GM19238 (cell line): Measurements from ENCODE around the gene HOXA3.

Experiments used
- DNase-seq: peaks from one replicate; pipeline ENCODE4 v3.0.0; 2011; ENCODE audit warnings: low spot score; ENCODE audit not compliant: insufficient read length

The HOXA3 gene

DNA sequence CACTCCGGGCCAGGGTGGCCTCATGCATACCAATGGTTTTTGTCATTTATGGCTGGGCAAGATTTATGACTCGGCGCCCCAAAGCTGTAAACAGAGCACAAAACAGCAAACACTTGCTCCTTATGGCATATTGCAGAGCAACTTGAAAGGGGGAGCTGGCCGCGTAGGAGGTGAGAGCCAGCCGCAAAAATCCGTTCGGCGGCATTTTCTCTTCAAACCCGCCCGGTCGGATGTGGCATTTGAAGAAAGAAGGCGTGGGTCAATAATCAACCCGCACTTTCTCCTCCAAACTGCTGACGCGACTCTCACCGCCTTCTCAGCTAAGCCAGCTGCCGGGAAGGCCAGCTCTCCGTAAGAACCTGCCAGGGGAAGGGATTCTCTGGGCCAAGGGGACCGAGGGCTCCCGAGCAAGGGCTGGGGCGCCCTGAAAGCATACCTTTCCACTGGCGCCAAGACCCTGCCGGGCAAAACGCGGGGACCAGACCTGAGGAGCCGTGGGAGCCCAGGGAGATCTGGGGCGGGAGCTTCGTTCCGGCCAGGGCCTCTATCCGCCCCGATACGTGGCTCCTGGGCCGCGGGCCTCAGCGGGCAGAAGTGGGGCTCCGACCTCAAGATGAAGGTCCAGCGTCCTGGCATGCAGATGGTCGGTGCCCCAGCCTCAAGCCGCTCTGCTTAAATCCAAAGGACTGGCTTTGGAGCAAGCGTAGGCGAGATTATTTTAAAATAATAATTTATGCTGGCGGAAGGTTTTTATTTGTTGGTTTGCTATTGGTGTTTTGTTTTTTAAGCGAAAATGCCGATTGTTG, 37.0 kb downstream of the HOXA3 start:
- DNase-seq: no peak

DNA sequence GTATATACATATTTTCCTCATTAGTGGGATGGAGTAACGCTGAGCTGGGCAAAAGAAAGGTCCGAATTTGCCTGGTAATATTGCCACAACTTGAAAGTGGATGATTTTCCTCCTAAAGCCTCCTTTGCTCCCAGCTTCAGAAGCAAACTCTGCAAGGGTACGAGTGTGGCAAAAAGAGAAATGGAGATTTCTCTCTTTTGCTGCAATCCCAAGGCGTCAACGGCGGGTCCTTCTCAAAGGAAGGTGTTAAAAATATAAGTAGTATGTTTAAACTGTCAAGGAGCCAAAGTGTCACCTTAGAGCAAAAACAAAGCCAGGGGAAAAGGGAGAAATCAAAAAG, 37.5 kb downstream of the HOXA3 start:
- no peak for DNase-seq

DNA sequence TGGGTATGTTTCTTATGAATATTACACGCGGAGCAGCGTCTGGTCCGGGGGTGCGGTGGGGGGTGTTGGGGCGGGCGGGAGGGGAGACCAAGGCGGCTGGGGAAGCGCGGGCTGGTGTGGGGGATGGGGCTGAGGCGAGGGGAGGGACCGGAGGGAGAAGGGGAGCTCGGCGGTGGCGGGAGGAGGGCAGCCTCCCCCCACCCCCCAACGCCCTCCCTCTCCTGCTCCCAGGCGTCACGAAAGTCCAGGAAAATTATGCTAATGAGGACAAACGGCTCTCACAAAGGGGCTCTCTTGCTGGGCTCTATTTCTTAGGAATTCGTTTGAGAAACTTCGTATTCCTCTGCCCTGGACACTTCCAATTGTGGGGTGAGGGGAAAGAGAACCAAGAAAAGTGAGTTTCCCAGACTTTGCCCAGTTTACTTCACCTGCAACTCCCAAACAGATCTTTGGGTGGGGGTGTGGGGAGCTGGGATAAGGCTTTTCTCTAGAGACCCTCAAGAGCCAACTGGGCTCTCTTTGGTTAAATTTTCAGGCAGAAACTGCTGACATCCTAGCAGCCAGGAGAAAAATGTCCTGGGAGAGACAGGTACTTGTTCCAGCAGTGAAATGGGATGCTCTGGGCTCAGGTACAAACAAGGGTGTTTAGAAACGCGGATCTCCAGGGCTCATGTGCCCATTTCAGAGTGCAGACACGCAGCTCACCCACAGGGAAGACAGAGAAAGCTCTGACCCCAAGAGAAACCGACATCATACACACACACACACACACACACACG, 38.2 kb downstream of the HOXA3 start:
- DNase-seq: no peak

DNA sequence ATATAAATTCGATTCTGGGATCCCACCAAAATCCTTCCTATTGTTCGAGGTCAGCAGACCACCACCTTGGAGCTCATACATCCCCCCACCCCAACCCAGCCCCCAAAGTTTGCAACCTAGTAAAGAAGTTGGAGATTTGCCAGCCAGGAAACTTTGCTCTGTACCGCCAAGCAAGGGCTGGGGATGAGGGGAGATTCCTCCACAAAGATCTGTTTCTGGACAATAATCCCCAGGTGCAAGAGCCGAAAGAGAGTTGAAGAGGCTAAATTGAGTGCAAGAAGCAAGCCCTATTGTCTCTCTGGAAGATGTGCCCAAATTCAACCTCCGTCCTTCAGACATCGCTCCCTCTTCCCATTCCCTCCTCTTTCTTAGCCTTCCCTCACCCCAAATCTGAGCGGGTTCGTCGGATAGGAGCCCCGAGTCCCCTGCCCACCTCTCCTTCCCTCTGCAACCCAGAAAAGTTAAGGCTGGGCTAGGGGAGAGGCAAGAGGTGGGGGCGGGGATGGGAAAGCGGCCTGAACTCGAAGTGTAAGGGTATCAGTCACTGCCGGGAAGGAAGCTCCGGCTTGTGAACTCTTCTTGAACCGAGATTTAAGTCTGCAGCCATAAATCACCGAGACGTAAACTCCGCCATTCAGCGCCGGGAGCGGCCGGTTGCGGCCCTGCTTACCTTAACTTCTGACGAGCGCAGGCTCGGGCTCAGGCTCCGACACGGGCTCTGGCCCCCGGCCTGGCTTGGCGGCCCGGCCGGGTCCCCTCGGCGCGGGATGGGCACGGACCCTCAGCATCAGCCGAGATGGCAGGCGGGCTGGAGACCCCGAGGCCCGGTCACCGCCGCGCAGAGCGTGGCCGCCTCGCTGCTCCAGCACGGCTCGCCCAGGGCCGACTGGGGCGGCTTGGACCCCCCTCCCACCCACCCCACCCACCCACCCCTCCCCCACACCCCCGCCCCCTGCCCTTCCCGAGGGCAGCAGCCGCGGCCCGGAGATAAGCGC, 39.1 kb downstream of the HOXA3 start:
- DNase-seq: no peak

DNA sequence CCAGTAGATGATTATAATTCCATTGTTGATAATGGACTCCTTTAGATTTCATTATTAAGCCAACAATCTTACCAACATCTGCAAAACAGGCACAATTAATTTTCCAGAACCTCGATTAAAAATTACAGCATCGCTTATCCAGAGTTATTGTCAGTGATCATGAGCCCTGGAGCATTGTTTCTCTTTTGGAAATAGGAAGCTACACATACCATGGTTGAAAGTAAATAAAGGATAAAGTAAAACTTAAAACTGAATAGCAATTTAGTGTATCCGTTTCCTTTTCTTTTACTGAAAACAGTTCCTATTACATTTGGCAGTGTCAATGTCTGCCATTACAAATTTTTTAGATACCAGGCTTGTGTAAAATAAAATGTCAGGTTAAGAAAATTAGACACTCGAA, 40.0 kb downstream of the HOXA3 start:
- no peak for DNase-seq

DNA sequence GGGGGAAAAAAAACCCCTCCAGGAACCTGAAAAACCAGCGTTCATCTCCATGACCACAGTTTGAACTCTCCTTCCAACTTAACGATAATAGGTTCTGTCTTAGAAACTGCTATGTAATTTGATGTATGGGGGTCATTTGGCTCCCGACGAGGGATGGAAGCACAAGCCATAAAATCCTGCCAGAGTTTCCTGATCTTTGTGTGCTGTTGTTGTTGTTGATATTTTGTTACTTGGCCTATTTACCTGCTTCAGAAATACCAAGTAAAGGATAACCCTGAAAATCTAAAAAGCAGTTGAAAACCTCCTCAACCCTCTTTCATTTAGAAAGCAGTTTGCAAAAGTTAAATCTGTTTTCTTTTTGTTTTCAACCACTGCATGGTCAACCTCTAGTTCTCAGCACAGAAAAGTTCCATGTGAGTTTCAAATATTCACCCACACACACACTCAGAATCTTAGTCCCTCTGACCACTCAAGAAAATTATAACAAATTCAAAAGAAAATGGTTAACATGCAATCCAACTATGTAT, 40.6 kb downstream of the HOXA3 start:
- DNase-seq: no peak

DNA sequence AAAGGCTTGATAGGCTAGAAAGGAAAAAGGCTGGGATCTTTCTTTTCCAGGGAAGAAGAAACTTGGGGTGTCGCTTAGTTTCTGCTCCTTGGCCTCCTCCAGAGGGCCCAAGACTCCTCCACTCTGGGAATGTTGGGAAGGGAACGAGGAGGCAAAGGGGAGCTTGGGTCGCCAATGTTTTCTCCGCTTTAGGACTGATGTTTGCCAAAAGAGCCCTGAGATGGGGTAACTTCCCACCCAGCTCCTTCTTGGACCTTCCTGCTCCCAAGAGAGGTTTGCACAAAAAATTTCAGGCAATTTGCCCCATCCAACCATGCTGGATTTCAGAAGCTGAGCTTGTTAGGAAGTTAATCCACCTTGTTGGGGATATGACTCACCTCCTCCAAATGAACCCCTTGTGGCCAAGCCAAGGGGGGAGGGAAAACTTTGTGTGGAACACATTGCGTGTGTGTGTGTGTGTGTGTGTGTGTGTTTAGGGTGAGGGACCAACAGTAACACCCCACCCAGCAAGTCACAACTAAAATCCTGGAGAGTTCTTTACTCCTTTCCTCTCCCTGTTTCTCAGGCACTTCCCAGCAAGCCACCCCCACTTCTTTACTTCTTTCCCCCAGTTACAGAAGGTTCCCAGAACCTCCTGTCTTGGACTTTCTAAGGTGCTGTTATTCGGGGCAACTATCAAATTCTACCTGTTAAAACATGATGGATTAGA, 41.2 kb downstream of the HOXA3 start:
- DNase-seq: no peak

DNA sequence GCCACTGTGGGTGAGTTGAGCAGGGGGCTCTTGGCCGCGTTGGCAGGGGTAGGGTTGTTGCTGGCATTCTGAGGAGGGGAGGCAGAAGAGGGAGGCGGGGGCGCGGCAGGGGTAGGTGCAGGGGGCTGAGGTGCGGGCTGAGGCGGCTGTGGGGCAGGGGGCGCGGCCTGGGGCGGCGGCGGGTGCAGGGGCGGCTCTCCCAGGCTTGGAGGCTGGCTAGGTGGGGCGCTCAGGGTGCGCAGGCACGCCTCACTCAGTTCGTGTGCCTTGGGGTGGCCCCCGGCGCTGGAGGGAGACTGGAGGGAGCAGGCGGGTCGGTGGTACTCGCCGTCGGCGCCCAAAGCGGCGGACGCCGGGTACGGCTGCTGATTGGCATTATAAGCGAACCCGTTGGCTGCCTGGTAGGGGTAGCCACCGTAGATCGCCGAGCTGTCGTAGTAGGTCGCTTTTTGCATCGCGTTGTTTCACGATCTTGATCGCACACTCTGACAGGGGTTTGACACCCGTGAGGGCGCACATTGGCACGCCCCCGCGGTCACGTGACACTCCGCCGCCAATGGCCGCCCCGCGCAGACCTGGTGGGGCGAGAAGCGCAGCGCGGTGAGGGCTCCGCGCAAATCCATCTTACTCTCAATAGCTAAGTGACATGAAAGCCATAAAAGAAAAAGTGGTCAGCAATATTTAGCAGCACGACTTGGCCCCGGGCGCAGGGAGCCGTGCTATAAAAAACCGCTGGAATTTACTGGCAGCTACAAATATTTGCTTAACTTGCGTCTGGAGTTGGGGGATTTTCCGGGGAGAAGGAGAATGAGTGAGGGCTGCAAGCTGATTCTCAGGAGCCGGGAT, 42.0 kb downstream of the HOXA3 start:
- DNase-seq: no peak

DNA sequence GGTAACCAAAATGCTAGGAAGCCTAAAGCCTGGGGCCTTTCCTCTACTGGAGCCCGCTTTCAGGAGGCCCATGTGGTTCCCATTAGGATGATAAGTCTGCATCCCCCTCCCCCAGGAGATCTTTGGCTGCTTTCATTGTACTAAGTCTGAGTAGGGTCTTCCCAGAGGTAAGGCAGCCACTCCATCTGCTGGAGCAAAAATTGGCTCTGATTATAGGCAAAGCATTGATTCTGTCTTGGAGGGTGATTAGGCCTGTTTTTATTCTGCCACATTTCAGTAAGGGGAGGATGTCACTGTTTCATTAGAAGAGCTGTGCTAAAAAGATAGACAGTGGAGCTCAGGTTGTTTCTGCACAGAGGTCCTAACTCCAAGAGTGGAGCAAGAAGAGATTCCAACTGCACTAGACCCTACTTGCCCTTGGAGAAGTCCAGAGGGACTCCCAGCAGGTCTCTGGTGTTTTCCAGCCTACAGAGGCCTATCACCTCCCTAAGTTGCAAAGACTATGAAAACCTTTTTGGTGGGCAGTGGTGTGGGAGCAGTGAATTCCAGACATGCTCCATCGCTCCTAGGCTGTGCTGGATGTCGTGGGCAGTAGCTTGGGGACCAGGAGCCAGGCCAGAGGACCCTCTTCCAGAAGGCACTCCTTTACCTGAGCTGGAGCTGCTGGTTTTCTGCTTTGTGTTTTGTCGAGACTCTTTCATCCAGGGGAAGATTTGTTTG, 42.8 kb downstream of the HOXA3 start:
- no peak for DNase-seq

DNA sequence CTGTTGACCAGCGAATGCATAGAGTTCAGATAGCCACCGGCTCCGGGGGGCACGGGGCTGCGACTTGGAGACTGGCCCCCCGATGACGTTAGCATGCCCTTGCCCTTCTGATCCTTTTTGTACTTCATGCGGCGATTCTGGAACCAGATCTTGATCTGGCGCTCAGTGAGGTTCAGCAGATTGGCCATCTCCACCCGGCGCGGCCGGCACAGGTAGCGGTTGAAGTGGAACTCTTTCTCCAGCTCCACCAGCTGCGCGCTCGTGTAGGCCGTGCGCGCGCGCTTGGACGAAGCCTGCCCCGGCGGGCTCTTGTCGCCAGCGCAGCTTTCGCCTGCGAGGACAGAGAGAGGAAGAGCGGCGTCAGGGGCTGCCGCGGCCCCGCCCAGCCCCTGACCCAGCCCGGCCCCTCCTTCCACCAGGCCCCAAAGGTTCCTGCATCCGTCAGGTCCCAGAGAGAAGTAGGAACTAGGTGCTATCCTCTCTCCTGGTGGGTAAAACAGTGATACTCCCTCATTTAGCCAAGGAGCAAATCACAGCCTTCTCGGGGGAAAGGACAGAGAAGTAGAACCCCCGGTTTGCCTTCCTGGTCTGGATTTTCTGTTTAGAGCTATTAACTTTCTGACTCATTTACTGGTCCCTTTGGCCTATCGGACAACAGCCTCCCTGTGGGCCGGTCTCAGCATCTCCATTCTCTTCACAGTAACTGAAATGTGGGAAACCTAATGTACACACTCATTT, 43.8 kb downstream of the HOXA3 start:
- no peak for DNase-seq

DNA sequence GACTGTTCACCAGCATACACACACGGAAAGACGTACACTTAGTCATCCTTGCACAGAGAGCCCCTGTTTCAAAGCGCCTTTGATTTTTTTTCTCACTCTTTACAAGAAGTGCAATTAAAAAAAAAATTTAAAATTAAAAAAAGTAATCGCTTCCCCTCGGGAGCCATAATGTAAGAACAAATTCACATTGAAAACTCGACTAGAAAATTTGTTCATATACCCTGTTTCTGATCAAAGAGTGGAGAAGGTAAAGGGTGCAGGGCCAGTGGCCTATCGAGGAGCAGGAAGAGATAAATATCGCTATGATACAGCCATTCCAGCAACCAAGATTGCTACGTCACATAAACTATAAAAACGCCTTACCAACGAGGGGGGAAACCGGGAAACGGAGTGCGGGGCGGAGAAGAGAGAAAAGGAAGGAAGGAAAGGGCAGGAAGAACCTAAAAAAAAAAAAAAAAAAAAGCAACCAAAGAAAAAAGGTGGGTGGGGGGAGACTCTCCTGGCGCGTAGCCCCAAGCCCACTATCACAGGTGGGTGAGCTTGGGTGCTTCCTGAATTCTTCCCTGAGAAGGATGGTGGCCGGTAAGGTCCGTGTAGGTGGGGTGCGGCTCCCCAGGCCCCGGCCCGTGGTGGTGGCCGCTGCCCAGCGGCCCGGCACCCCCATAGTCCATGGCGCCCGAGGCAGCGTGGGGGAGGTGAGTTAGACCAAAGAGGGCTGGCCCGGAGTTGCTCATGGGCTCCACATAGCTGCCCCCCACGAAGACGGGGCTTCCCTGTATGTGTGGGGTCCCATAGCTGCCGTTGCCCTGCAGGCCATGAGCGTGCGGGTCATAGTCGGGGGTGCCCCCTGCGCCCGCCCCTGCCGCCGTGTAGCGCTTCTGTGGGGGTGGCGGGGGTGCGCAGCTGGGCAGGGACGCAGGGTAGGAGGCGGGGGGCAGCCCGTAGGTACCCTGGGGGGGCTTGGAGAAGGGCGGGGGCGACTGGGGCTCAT, 44.7 kb downstream of the HOXA3 start:
- no peak for DNase-seq

DNA sequence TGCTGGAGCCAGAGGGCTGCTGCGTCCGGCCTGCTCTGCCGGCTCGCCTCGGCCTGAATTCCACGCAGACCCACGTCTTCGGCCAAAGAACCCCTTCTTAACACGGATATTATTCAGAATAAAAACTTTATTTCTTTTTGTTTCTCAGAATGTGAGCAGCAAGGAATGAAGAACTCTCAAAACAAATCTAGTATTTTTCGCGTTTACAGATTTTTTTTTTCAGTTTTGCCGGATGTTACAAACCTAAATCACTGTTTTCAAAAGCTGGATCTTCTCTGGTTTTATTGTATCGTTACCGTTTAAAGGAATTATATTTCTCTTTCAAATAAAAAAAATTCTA, 45.5 kb downstream of the HOXA3 start:
- no peak for DNase-seq

DNA sequence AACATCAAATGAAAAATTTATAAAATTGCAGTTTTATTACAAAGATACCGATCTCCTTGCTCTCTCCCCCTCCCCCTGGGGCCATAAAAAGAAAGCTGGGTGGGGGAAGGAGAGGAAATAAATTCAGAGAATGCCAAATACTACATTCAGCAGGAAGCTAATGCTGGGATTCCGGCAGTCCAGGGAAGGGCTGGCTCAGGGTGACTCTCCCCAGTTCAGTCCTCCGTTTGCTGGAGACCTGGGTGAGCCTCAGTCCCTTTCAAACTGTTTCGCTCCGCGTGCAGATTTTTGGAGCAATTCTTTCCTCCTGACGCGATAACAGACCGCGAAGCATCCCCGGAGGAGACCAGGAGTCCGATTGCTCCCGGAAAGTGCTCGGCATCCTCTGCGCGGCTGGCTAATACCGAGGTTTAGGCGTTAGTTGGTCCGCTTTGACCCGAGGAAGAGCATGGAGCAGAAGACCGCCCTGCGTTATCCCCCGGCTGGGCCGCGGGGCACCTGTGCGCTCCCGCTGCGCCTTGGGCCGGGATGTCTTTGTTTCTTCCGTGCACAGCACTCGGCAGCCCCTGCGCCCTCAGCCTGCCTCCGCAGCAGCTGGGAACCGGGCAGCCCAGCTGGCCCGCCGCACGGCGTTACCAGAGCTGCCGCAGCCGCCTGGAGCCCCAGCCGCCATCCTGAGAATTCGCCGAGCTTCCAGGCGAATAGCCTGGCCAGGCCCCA, 46.0 kb downstream of the HOXA3 start:
- DNase-seq: no peak

DNA sequence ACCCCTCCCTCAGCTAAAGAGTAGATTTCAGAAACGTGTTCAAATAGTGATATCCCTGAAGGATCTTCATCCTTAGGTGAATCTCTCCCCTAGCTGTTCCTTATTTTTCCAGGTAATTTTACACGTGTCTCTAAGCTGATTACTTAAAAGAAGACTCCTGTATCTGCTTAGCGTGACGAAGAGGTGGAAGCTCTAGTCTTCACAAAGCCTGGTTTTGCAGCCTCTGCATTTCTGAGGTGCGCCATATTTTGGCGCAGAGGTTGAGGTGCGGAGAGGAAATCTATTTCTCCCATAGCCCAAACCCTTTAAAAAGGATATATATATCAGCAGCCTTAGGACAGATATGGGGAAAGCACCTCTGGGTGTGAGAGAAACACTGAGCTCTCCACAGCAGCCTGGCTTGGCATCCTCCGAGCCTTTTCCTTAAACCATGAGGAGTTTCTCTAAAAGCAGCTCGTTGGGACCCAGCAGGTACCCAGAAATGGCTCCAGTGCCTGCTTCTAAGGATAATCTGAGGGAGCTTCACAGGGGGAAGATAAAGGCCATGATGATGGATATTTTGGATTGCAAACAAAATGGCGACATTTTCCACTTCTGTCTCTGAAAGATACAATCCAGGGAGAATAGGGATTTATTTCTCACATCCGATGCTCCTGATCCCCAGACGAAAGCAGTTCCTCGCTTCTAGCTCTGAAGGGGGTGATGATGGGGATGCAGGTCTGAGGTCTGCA, 46.9 kb downstream of the HOXA3 start:
- DNase-seq: no peak

DNA sequence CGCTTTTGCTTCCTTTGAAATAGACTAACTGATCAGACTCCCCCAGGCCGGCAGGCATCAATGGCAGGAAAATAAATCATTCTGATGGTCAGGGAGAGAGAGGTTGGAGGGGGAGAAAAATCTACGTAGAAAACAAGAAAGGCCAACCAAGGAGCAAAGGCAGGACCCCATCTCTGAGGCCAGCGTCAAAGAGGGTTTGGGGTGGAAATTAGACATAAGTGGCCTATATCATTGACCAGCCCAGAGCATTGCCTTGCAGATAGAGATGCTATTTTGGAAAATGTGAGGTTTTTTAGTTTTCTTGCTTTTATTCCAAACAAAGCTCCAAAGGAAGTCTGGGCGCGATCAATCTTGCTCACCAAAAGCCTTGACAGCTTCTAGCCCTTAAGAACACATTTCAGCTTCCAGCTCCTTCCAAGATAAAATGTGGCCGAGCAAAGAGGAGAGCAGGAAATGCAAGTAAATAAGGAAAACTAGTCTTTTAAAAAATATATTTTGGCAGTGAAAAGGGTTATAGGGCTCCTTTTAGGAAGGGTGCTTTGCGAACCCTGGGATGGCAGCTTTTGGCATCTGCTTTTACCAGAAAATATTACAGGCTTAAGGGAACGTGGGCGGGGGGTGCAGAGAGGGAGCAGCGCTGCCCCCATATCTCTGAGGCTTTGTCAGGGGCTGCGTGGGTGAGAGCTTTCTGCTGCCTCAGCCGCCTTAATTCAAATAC, 47.9 kb downstream of the HOXA3 start:
- no peak for DNase-seq
